HEK293T (cell line): ENCODE results near the gene ILK.

Experiments
- CTCF ChIA-PET: fragments of 350-600 bp; formaldehyde crosslinking; extraction: SDS; loops from one replicate; lab custom pipeline; 2021; ENCODE audit warnings: antibody characterized with exemption, inconsistent platforms; lab: Yijun Ruan, JAX
- POLR2A ChIA-PET: fragments of 350-600 bp; formaldehyde crosslinking; extraction: SDS; loops from one replicate; lab custom pipeline; 2020; ENCODE audit warnings: antibody characterized with exemption, inconsistent platforms; lab: Yijun Ruan, JAX
- DNase-seq: peaks from one replicate; pipeline ENCODE4 v3.0.0; 2012; ENCODE audit warnings: mixed read lengths; ENCODE audit errors: extremely low spot score
- ARNT ChIP-seq: fragments of 450-650 bp; IDR thresholded peaks from 2 replicates; pipeline ENCODE4 v1.6.1; 2017; ENCODE audit warnings: mild to moderate bottlenecking
- BHLHE40 ChIP-seq: fragments of 450-650 bp; IDR thresholded peaks from 2 replicates; pipeline ENCODE4 v1.6.1; 2016; ENCODE audit warnings: mild to moderate bottlenecking, moderate library complexity, borderline replicate concordance
- CTBP1 ChIP-seq: fragments of 450-650 bp; IDR thresholded peaks from 2 replicates; pipeline ENCODE4 v1.6.1; 2016; ENCODE audit warnings: borderline replicate concordance
- ELF4 ChIP-seq: fragments of 450-650 bp; IDR thresholded peaks from 2 replicates; pipeline ENCODE4 v1.6.1; 2017; ENCODE audit warnings: antibody characterized with exemption
- FOXA1 ChIP-seq: fragments of 450-650 bp; IDR thresholded peaks from 2 replicates; pipeline ENCODE4 v1.6.1; 2016; ENCODE audit warnings: mild to moderate bottlenecking
- FOXK2 ChIP-seq: fragments of 450-650 bp; IDR thresholded peaks from 2 replicates; pipeline ENCODE4 v1.6.1; 2016; ENCODE audit warnings: mild to moderate bottlenecking
- FOXM1 ChIP-seq: fragments of 450-650 bp; IDR thresholded peaks from 2 replicates; pipeline ENCODE4 v1.6.1; 2017; ENCODE audit warnings: mild to moderate bottlenecking, borderline replicate concordance
- HDGF ChIP-seq: fragments of 450-650 bp; IDR thresholded peaks from 2 replicates; pipeline ENCODE4 v1.6.1; 2017; ENCODE audit warnings: antibody characterized with exemption, borderline replicate concordance
- L3MBTL2 ChIP-seq: fragments of 450-650 bp; conservative IDR thresholded peaks from 2 replicates; pipeline ENCODE4 v1.6.1; 2016; ENCODE audit warnings: mild to moderate bottlenecking
- LEF1 ChIP-seq: fragments of 450-650 bp; IDR thresholded peaks from 2 replicates; pipeline ENCODE4 v1.6.1; 2017; ENCODE audit warnings: mild to moderate bottlenecking, borderline replicate concordance
- NFRKB ChIP-seq: fragments of 450-650 bp; IDR thresholded peaks from 2 replicates; pipeline ENCODE4 v1.6.1; 2016; ENCODE audit warnings: mild to moderate bottlenecking, moderate library complexity
- PKNOX1 ChIP-seq: fragments of 450-650 bp; IDR thresholded peaks from 2 replicates; pipeline ENCODE4 v1.6.1; 2016
- SP1 ChIP-seq: fragments of 450-650 bp; IDR thresholded peaks from 2 replicates; pipeline ENCODE4 v1.6.1; 2017
- SUZ12 ChIP-seq: fragments of 450-650 bp; IDR thresholded peaks from 2 replicates; pipeline ENCODE4 v1.6.1; 2016; ENCODE audit warnings: mild to moderate bottlenecking
- TARDBP ChIP-seq: fragments of 450-650 bp; IDR thresholded peaks from 2 replicates; pipeline ENCODE4 v1.6.1; 2016
- ZNF384 ChIP-seq: fragments of 450-650 bp; IDR thresholded peaks from 2 replicates; pipeline ENCODE4 v1.6.1; 2016

ILK gene

GRCh38 chr11:6561288-6561687, 42.3 kb upstream of the ILK start:
- TF ChIP-seq SUZ12: no peak
- TF ChIP-seq NFRKB: no peak
- no peak for TF ChIP-seq BHLHE40
- no peak for TF ChIP-seq ELF4
- TF ChIP-seq L3MBTL2: no peak
- TF ChIP-seq TARDBP: no peak
- TF ChIP-seq ZNF384: no peak
- TF ChIP-seq FOXM1: no peak
- no peak for TF ChIP-seq LEF1
- no peak for TF ChIP-seq FOXA1
- no peak for TF ChIP-seq PKNOX1
- no peak for TF ChIP-seq SP1
- POLR2A ChIA-PET: no interaction called here
- no peak for DNase-seq
- CTCF ChIA-PET: no interaction called here

- POLR2A ChIA-PET: interaction anchor here (1.0 kb wide), 1 partner anchor 55 kb away, joined by 3 read pairs; no protein-coding TSS in a partner anchor
- CTCF ChIA-PET: interaction anchor here (0.5 kb wide), 1 partner anchor 124 kb away, joined by 3 read pairs; no protein-coding TSS in a partner anchor
- DNase-seq: no peak
- TF ChIP-seq L3MBTL2: no peak
- TF ChIP-seq PKNOX1: no peak
- no peak for TF ChIP-seq HDGF
Measured at GRCh38 chr11:6563121-6563619, 40.4 kb upstream of the ILK start.

- CTCF ChIA-PET: no interaction called here
- POLR2A ChIA-PET: interaction anchor here (1.0 kb wide), 2 partner anchors 10 to 54 kb away, joined by 3 read pairs; no protein-coding TSS in a partner anchor
- TF ChIP-seq ARNT (no peak), LEF1 (no peak), PKNOX1 (no peak), TARDBP (no peak), SP1 (no peak), ZNF384 (no peak), L3MBTL2 (no peak), HDGF (no peak), SUZ12 (no peak), NFRKB (no peak), BHLHE40 (no peak), ELF4 (no peak), FOXM1 (no peak), FOXA1 (no peak), CTBP1 (no peak), FOXK2 (no peak)
- no peak for DNase-seq
Measured at GRCh38 chr11:6563667-6564066, 39.9 kb upstream of the ILK start.

GRCh38 chr11:6565325-6565724, 38.2 kb upstream of the ILK start:
- ChIA-PET POLR2A (no interaction called here), CTCF (no interaction called here)
- no peak for DNase-seq
- TF ChIP-seq HDGF (no peak), TARDBP (no peak), SUZ12 (no peak), LEF1 (no peak), BHLHE40 (no peak), PKNOX1 (no peak), CTBP1 (no peak), L3MBTL2 (no peak), SP1 (no peak), ELF4 (no peak), FOXA1 (no peak), FOXK2 (no peak), NFRKB (no peak), ARNT (no peak), ZNF384 (no peak), FOXM1 (no peak)

- ChIA-PET POLR2A (no interaction called here), CTCF (no interaction called here)
- no peak for DNase-seq
- no peak for TF ChIP-seq BHLHE40
- no peak for TF ChIP-seq ZNF384
- TF ChIP-seq FOXM1: no peak
- no peak for TF ChIP-seq HDGF
- TF ChIP-seq SP1: no peak
- TF ChIP-seq NFRKB: no peak
- no peak for TF ChIP-seq SUZ12
- TF ChIP-seq TARDBP: no peak
- no peak for TF ChIP-seq ELF4
- TF ChIP-seq FOXK2: no peak
- no peak for TF ChIP-seq FOXA1
- no peak for TF ChIP-seq PKNOX1
- TF ChIP-seq LEF1: no peak
- no peak for TF ChIP-seq CTBP1
- TF ChIP-seq ARNT: no peak
- no peak for TF ChIP-seq L3MBTL2
Measured at GRCh38 chr11:6565988-6566703, 37.4 kb upstream of the ILK start.
